K562 (cell line): ENCODE data around the gene TMEM50B. TPM values are rescaled to one million over a fixed set of nuclear protein-coding genes. Genes with fewer than 3 reads are reported as not detected.

Experiments used
- CHAMP1 ChIP-seq: fragments of 450-650 bp; IDR thresholded peaks from 2 replicates; pipeline ENCODE4 v1.6.1; 2016; ENCODE audit warnings: mild to moderate bottlenecking
- CREB3 ChIP-seq: fragments of 450-650 bp; conservative IDR thresholded peaks from 2 replicates; pipeline ENCODE4 v1.6.1; 2016; ENCODE audit warnings: missing genetic modification characterization, low read depth, mild to moderate bottlenecking, missing compliant biosample characterization, moderate library complexity
- CREB3L1 ChIP-seq: fragments of 450-650 bp; IDR thresholded peaks from 2 replicates; pipeline ENCODE4 v1.6.1; 2014; ENCODE audit warnings: low read depth, mild to moderate bottlenecking, moderate library complexity, borderline replicate concordance
- E2F8 ChIP-seq: fragments of 450-650 bp; IDR thresholded peaks from 2 replicates; pipeline ENCODE4 v1.7.1; 2018; ENCODE audit warnings: mild to moderate bottlenecking, low read depth; ENCODE audit not compliant: partially characterized antibody
- FOXJ2 ChIP-seq: fragments of 200-800 bp; sonication (Bioruptor generic); IDR thresholded peaks from 2 replicates; pipeline ENCODE4 v1.6.1; 2016; ENCODE audit warnings: missing genetic modification characterization, missing compliant biosample characterization
- FOXM1 ChIP-seq, 2 experiments: fragments of 450-650 bp in 1 of 2; sonication (generic) in 1 of 2; formaldehyde crosslinking in 1 of 2; IDR thresholded peaks; 2 replicates each; pipeline versions ENCODE4 v1.6.1 to v1.9.0; 2017 to 2022; ENCODE audit warnings: low read depth in 2 of 2, mild to moderate bottlenecking in 2 of 2, missing genetic modification reagents in 1 of 2, moderate library complexity in 1 of 2
- ILF3 ChIP-seq: fragments of 450-650 bp; IDR thresholded peaks from 2 replicates; pipeline ENCODE4 v1.6.1; 2018; ENCODE audit warnings: antibody characterized with exemption, mild to moderate bottlenecking, moderate library complexity, borderline replicate concordance
- LARP7 ChIP-seq: fragments of 450-650 bp; IDR thresholded peaks from 2 replicates; pipeline ENCODE4 v1.6.1; 2016
- MLLT1 ChIP-seq, 2 experiments: fragments of 450-650 bp; IDR thresholded peaks; 2 replicates each; pipeline ENCODE4 v1.6.1; 2016
- PML ChIP-seq: IDR thresholded peaks from 2 replicates; pipeline ENCODE4 v1.6.1; 2012; ENCODE audit warnings: low read length, inconsistent platforms
- SNAPC5 ChIP-seq: fragments of 250-450 bp; sonication (Bioruptor Pico); IDR thresholded peaks from 2 replicates; pipeline ENCODE4 v1.8.0; 2021; ENCODE audit warnings: moderate library complexity, mild to moderate bottlenecking, inconsistent platforms
- ZBTB5 ChIP-seq: fragments of 450-650 bp; IDR thresholded peaks from 2 replicates; pipeline ENCODE4 v1.6.1; 2017; ENCODE audit warnings: antibody characterized with exemption
- polyA plus RNA-seq, 8 experiments: library from polyadenylated mRNA; depleted of rRNA in 4 of 8; stranded (reverse) in 5 of 8; unstranded in 3 of 8; fragments of >200 nt; fragmentation: Nextera tagmentation in 2 of 8; fragmentation: Illumina TruSeq in 1 of 8; extraction: Ambion mirVana in 2 of 8; extraction: Trizol in 1 of 8; gene quantifications; 2 replicates each; pipeline versions ENCODE4 v1.2.1 to v1.2.3, GENCODE V29; 2011 to 2014; ENCODE audit warnings: inconsistent platforms in 1 of 8, missing spikeins in 1 of 8
- total RNA-seq, 7 experiments: library from RNA; depleted of rRNA in 6 of 7; stranded (reverse); fragments of >200 nt in 6 of 7; fragmentation: Illumina TruSeq in 2 of 7; extraction: Trizol in 2 of 7; gene quantifications; 2 replicates each; pipeline versions ENCODE4 v1.2.1 to v1.2.3, GENCODE V29; 2011 to 2021; ENCODE audit warnings: low replicate concordance in 1 of 7

The TMEM50B gene
- total and polyA plus RNA-seq, 9 of the 15 experiments (the other 6 are each of a cell fraction or from before 2014, with no cell fraction given), result 20.5 to 64.6 (median 28.9) TPM

GRCh38 chr21:33480481-33481103, 818 bp upstream of the TMEM50B start (continued):
- TF ChIP-seq CREB3L1, result 0 out of 2 replicates have a peak, but pooled peaks have one; percentile 13
- TF ChIP-seq FOXM1 (IDR thresholded peaks at IDR 0.05; ENCODE audit: low read depth), result no peak
- no peak for TF ChIP-seq FOXM1 (CRISPR knock-in tag; IDR thresholded peaks at IDR 0.05; ENCODE audit: low read depth)
- TF ChIP-seq CREB3 (tag), result no peak
- no peak for TF ChIP-seq LARP7
- TF ChIP-seq CHAMP1, result no peak
- no peak for TF ChIP-seq ZBTB5
- peak in 1 of 2 experiments; percentile 57; a peak in 1 of 4 replicates for TF ChIP-seq MLLT1 (IDR thresholded peaks at IDR 0.05)
- TF ChIP-seq FOXJ2 (tag), result no peak
- no peak; the same call in 1 of the 2 replicates for TF ChIP-seq PML
- TF ChIP-seq SNAPC5 (CRISPR knock-in tag), result no peak
- no peak for TF ChIP-seq E2F8
- TF ChIP-seq ILF3, result no peak
